Activated naive CD4-positive, alpha-beta T cell treated with anti-CD3 and anti-CD28 coated beads, Interleukin-2, amount 50 U/mL, for 72 hours (primary cell): ENCODE measurements around the gene TRMT2A. TPM values are rescaled to one million over a fixed set of nuclear protein-coding genes. Genes with fewer than 3 reads are reported as not detected.

Experiments
- ATAC-seq, 2 donors: fragments of 150-1000 bp; cut with Tn5 transposase; 2 replicates each; pipeline ENCODE4 v1.10.0; 2021; ENCODE audit warnings: mild to moderate bottlenecking in 2 of 2, moderate library complexity in 2 of 2
- DNase-seq, 2 donors: peaks; one replicate each; pipeline ENCODE4 v3.0.0; 2021 to 2022; ENCODE audit warnings: low spot score in 2 of 2
- H3K27ac Mint-ChIP-seq, 2 donors: one replicate each; pipeline ENCODE4 v1.8.0; 2022; ENCODE audit warnings: mild to moderate bottlenecking in 2 of 2, mixed read lengths in 2 of 2
- H3K36me3 Mint-ChIP-seq, 2 donors: one replicate each; pipeline ENCODE4 v1.8.0; 2022; ENCODE audit warnings: mixed read lengths in 2 of 2
- H3K9me3 Mint-ChIP-seq, 2 donors: one replicate each; pipeline ENCODE4 v1.8.0; 2022; ENCODE audit warnings: mixed read lengths in 2 of 2
- total RNA-seq, 2 donors: library from RNA; stranded (reverse); gene quantifications; one replicate each; pipeline ENCODE4 v1.2.3, GENCODE V29; 2022

The TRMT2A gene
- total RNA-seq, 2 donors from 2014 or later = 79.9 to 93.9 TPM

GRCh38 chr22:20106205-20106848 is 10.7 kb downstream of the TRMT2A start:
- no peak for DNase-seq
- H3K9me3 Mint-ChIP-seq = no peaks in the 10 kb centered on the region
- no peak for ATAC-seq
- peaks cover 6 to 7% of the 10 kb centered on the region in 2 donors for H3K36me3 Mint-ChIP-seq
- H3K27ac Mint-ChIP-seq = peak overlapping the region; percentile 22 to 37

DNA sequence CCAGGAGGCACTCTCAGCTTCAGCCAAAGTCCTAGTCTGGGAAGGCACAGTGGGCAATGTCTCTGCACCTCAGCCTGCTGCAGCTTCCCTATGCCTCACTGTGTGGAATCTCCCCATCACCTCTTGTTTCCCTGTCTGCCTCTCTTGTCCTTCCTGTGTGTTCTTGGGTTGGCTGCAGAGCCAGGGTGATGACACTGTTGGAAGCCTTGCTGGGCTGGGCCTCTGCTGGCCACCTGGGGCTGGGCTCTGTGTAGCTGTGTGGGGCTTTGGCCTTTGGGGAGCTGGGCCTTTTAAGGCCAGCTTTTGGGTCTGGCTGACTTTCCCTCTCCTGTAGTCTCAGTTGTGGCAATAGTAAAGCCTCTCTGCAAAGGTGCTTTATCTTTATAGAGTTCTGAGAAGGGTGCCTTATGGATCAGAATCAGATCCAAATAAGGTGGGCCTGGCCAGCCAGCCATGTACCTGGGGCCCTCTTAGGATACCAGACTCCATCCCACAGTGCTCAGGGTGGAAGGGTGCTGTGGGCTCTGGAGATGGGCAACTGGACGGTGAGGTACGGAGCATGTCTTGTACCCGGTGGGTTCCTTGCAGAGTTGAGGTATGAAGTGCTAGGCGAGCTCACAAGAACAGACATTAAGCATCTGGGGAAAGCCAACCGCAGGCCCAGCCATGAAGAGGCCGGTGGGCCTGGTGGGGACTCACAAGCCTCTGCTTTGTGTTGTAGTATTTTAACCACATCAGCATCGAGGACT is 11.4 kb downstream of the TRMT2A start:
- Mint-ChIP-seq H3K27ac (peak overlapping the region; percentile 37 to 60), H3K9me3 (no peaks in the 10 kb centered on the region), H3K36me3 (peaks cover 6 to 7% of the 10 kb centered on the region in 2 donors)
- ATAC-seq (no peak), DNase-seq (no peak)

DNA sequence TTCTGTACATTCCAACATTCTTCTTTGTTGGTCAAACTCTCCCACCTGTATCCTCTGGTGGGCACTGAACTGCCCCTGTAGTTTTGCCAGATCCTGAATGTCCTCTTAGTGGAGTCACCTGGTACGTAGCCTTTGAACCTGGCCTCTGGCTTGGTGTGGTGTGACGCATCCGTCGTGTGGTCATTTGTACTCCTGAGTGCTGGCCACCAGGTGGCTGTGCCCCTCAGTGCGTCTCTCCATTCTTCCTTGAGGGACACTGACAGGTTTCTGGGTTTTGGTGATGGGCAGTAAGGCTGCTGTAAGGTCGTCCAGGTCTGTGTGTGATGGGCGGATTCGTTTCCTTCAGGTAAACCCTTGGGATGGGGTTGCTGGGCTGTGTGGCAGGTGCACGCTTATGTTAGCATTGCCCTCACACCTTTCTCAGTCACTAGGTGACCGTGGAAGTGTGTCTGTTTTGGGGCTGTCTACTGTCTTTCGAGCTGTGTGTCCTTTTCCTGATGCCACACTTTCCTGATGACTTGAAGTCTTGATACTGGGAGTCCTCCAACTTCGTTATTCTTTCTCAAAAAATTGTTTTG is 14.7 kb downstream of the TRMT2A start:
- Mint-ChIP-seq H3K27ac (peak overlapping the region in 1 of 2 donors; percentile 82), H3K36me3 (peaks cover 6 to 24% of the 10 kb centered on the region in 2 donors), H3K9me3 (no peaks in the 10 kb centered on the region)
- ATAC-seq (no peak), DNase-seq (no peak)

- peak overlapping the region; percentile 82 to 88 for H3K27ac Mint-ChIP-seq
- H3K9me3 Mint-ChIP-seq = no peaks in the 10 kb centered on the region
- ATAC-seq (no peak), DNase-seq (no peak)
- peaks cover 6 to 31% of the 10 kb centered on the region in 2 donors for H3K36me3 Mint-ChIP-seq
Observed at GRCh38 chr22:20101638-20102037, 15.4 kb downstream of the TRMT2A start.

DNA sequence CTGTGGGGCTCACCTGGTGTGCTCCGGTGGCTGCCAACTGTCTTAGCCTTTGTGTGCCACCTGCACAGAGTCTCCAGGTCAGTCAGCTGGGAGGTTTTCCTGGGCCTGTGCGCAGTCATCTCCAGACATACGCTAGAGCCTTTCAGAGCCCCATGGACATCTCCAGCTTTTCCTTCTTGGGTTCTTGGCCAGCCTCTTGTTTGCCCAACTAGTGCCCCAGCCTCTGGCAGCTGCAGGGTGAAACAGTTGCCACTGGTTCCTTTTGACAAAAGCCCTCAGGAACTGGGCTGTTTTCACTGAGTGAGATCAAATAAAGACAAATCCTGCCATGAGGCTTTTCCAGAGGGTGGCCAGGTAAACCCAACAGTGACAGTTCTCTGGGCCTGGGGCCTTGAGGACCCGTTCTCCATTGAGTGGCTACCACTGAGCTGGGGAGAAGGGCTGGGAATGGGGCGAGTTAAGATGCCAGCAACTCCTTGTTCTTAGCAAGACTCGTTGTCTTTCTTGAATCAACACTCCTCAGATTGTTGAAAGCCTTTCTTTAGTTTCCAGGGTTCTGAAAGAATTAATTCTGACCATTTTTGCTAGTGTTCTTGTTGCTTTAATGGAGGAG is 17.8 kb downstream of the TRMT2A start:
- Mint-ChIP-seq H3K27ac (peak overlapping the region; percentile 23 to 88), H3K9me3 (no peaks in the 10 kb centered on the region), H3K36me3 (peaks cover 19 to 52% of the 10 kb centered on the region in 2 donors)
- no peak for DNase-seq
- no peak for ATAC-seq

- Mint-ChIP-seq H3K9me3 (no peaks in the 10 kb centered on the region), H3K27ac (no peak overlapping the region), H3K36me3 (peaks cover 18 to 55% of the 10 kb centered on the region in 2 donors)
- ATAC-seq (no peak), DNase-seq (no peak)
Observed at GRCh38 chr22:20096574-20097420, 20.2 kb downstream of the TRMT2A start.

GRCh38 chr22:20095521-20095920 is 21.5 kb downstream of the TRMT2A start:
- DNase-seq = no peak
- Mint-ChIP-seq H3K36me3 (peaks cover 29 to 67% of the 10 kb centered on the region in 2 donors), H3K9me3 (no peaks in the 10 kb centered on the region), H3K27ac (peak overlapping the region in 1 of 2 donors; percentile 75)
- peak in 1 of 2 donors; percentile 26 for ATAC-seq

DNA sequence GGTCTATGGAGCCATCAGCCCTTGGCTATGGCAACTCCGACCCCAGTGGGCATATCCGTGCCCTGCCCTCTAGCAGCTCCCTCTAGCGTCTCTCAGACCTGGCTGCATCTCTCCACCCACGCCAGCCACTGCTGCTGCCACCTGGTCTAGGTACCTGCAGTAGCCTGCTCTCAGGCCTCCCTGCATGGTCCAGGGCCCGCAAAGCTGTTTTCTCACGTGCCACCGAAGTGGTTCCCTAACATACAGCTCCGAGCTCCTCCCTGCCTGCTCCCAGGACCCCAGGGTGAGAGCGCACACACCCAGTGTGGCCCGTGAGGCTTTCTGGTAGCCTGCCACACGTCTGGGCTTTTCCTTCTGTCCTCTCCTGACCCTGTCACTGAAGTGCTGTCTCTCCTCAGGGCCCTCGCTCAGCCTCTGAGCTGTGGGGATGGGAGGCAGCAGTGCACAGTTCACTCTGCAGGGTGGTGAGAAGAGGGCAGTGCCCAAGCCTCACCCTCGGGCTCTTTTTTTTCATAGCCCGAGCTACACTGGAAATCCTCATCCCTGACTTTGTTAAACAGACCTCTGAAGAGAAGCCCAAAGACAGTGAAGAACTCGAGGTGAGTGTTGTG is 22.7 kb downstream of the TRMT2A start:
- no peak for ATAC-seq
- peaks cover 31 to 62% of the 10 kb centered on the region in 2 donors for H3K36me3 Mint-ChIP-seq
- no peaks in the 10 kb centered on the region for H3K9me3 Mint-ChIP-seq
- no peak for DNase-seq
- H3K27ac Mint-ChIP-seq = peak overlapping the region; percentile 75 to 78

DNA sequence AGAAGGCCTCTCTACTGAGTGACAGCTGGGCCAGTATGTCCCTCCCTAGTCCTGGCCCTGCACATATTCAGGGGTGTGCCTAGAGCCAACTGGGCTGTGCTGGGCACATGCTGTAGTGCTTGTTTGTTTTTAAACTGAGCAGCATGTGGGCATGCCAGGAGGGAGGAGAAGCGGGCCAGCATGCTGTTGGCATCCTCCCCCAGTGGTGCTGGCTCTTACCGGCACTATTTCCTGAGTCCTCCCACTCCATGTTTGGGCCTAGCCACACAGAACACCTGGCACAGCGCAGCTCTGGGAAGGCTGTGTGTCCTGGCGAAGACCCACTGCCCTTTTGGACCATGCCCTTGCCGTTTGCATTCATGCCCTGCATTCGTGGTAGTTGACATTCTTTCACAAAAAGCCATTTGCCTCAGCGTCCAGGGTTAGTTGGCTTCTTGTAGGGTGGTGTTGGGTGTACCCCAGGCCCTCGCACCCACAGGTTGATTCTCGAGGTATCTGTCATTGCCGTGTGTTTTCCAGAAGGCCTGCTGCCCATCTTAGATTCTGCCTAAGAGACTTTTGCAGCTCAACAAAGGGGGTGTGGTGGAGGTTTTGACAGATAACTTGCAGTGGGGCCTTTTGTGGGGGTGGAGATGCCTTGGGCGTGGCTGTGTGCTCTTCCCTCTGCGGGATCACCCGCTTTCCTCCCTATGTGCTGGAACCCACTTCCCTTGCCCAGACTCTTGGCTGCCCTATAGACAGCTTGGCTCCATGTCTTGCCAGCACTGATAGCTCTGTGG is 23.4 kb downstream of the TRMT2A start:
- no peak for ATAC-seq

DNA sequence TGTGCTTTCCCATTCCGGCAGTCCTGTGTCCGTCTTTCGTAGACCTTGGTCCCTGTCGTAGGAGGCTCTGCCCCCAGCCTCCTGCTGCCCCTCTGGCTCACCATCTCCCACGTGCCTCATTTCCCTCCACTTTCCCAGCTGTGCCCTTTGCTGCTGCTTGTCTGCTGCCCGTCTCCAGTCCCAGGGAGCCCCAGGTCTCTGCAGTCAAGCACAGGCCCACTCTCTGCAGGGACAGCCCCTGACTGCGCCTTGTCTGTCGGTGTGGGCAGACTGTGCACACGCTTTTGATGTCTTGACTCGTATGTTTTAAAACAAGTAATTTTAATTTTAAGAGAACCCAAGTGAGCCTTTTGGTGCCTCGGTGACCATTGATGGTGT is 24.6 kb downstream of the TRMT2A start:
- peak overlapping the region; percentile 13 to 25 for H3K27ac Mint-ChIP-seq

More for the DNA sequence above, 23.4 kb downstream of the TRMT2A start:
- peaks cover 31 to 63% of the 10 kb centered on the region in 2 donors for H3K36me3 Mint-ChIP-seq
- H3K27ac Mint-ChIP-seq = peak overlapping the region in 1 of 2 donors; percentile 78
- no peak for DNase-seq
- H3K9me3 Mint-ChIP-seq = no peaks in the 10 kb centered on the region

GRCh38 chr22:20091690-20092476 is 25.1 kb downstream of the TRMT2A start:
- Mint-ChIP-seq H3K36me3 (peaks cover 42 to 67% of the 10 kb centered on the region in 2 donors), H3K27ac (peak overlapping the region; percentile 18 to 25), H3K9me3 (no peaks in the 10 kb centered on the region)
- ATAC-seq = no peak
- DNase-seq = no peak

More for the DNA sequence above, 24.6 kb downstream of the TRMT2A start:
- ATAC-seq (no peak), DNase-seq (no peak)
- no peaks in the 10 kb centered on the region for H3K9me3 Mint-ChIP-seq
- H3K36me3 Mint-ChIP-seq = peaks cover 36 to 67% of the 10 kb centered on the region in 2 donors

GRCh38 chr22:20090730-20091240 is 26.2 kb downstream of the TRMT2A start:
- DNase-seq = no peak

DNA sequence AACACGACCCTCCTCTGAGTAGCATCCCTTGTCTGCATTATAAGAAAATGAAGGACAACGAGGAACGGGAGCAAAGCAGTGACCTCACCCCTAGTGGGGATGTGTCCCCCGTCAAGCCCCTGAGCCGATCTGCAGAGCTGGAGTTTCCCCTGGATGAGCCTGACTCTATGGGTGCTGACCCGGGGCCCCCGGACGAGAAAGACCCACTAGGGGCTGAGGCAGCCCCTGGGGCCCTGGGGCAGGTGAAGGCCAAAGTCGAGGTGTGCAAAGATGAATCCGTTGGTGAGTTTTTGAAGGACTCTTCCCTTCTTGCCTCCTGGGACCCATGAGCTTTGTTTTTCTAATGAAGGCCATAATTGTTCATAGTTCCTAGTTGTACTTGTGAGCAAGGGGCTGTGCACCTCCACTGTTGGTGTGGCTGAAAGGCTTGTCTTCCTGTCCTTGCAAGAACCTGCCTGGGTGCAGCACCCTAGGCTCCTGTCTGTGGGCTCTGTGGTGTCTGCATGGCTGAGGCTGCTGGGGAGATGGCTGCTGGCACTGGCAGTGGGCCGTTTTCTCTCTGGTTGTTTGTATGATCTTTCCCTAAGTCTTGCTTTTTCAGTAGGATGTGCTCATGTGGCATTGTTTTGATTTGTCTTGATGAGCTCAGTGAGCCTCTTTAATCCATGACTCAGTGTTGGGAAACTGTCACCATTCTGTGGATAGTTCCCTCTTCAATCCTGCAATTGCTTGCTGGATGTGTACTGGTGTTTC is 26.9 kb downstream of the TRMT2A start:
- no peaks in the 10 kb centered on the region for H3K9me3 Mint-ChIP-seq
- DNase-seq (no peak), ATAC-seq (no peak)
- H3K36me3 Mint-ChIP-seq = peaks cover 50% of the 10 kb centered on the region in 2 donors
- no peak overlapping the region for H3K27ac Mint-ChIP-seq

More at GRCh38 chr22:20090730-20091240, 26.2 kb downstream of the TRMT2A start:
- H3K9me3 Mint-ChIP-seq = no peaks in the 10 kb centered on the region
- peak overlapping the region in 1 of 2 donors; percentile 61 for H3K27ac Mint-ChIP-seq
- H3K36me3 Mint-ChIP-seq = peaks cover 51 to 57% of the 10 kb centered on the region in 2 donors
- ATAC-seq = no peak
